OCI-LY7 (cell line): ENCODE data around the gene HEXIM2.

Source experiments
- EZH2phosphoT487 ChIP-seq: fragments of 200-600 bp; sonication (generic); IDR thresholded peaks from 2 replicates; pipeline ENCODE4 v1.6.1; 2018; ENCODE audit warnings: low read depth, borderline replicate concordance, mild to moderate bottlenecking, mixed run types, antibody characterized with exemption, low read length, moderate library complexity, mixed read lengths
- TF ChIP-seq, protein P1 (sequence below): fragments of 200-600 bp; sonication (generic); conservative IDR thresholded peaks from 2 replicates; pipeline ENCODE4 v1.5.1; 2014; ENCODE audit warnings: mild to moderate bottlenecking, antibody characterized with exemption, low read length, moderate library complexity, mixed read lengths

DNA sequence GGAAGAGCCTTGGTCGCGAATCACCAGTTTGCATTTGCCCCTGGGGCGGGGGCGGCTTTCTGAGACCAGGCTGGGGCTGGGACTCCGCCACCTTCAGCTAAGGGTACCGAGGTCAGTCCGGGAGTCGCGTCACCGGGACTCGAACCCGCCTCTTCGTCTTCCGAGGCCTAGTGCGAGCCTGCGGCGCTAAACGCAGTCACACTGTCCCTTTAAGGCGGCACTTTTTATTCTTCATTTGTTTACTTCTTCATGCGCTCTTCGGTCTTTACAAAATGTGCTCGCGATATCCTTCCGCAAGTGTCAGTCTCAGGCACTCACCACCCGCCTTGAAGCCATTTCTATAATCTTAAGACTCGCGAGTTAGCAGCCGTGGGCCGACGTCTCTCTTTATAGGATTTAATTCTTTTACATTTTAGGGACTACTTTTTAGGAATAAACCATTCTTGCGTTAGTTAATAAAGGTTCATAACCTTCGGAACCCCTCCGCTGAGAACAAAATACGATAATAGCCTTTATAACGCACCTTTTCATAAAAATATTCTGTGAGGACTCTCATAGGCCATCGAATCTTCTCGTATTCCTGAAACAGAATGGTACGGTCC is 14.0 kb upstream of the HEXIM2 start:
- TF ChIP-seq, protein P1, sequence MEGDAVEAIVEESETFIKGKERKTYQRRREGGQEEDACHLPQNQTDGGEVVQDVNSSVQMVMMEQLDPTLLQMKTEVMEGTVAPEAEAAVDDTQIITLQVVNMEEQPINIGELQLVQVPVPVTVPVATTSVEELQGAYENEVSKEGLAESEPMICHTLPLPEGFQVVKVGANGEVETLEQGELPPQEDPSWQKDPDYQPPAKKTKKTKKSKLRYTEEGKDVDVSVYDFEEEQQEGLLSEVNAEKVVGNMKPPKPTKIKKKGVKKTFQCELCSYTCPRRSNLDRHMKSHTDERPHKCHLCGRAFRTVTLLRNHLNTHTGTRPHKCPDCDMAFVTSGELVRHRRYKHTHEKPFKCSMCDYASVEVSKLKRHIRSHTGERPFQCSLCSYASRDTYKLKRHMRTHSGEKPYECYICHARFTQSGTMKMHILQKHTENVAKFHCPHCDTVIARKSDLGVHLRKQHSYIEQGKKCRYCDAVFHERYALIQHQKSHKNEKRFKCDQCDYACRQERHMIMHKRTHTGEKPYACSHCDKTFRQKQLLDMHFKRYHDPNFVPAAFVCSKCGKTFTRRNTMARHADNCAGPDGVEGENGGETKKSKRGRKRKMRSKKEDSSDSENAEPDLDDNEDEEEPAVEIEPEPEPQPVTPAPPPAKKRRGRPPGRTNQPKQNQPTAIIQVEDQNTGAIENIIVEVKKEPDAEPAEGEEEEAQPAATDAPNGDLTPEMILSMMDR = no peak
- no peak for TF ChIP-seq EZH2phosphoT487
